B cell (primary cell): Measurements from ENCODE around the gene FAM3D. TPM values are rescaled to one million over a fixed set of nuclear protein-coding genes. Genes with fewer than 3 reads are reported as not detected.

Source experiments
- ATAC-seq: fragments of 200-7000 bp; cut with Tn5 transposase; one replicate; pipeline ENCODE4 v1.10.0; 2021; ENCODE audit warnings: low read depth, mild to moderate bottlenecking, moderate number of reproducible peaks, moderate library complexity
- CTCF ChIA-PET: fragments of 350-600 bp; sonication (Branson Sonifier 250); formaldehyde crosslinking; loops from one replicate; lab custom pipeline; 2021; ENCODE audit warnings: antibody characterized with exemption, inconsistent platforms; lab: Charles Lee
- POLR2A ChIA-PET: fragments of 350-600 bp; sonication (Branson Sonifier 250); formaldehyde crosslinking; loops from one replicate; lab custom pipeline; 2021; ENCODE audit warnings: antibody characterized with exemption; lab: Charles Lee
- DNase-seq: peaks from one replicate; pipeline ENCODE4 v3.0.0; 2013
- H2AFZ ChIP-seq: 2 replicates; pipeline ENCODE4 v1.6.1; 2012; ENCODE audit warnings: mild to moderate bottlenecking, low read depth, low read length; ENCODE audit not compliant: insufficient read depth, poor library complexity, severe bottlenecking
- H3K27ac ChIP-seq, 2 donors: 1 replicate in 1 of 2; 2 replicates in 1 of 2; pipeline ENCODE4 v1.5.1; 2012 to 2013; ENCODE audit warnings: low read length in 2 of 2, mild to moderate bottlenecking in 2 of 2, moderate library complexity in 1 of 2
- H3K27me3 ChIP-seq, 4 experiments: fragments of 200-600 bp in 1 of 4; sonication (generic) in 1 of 4; replicated peaks in 1 of 4; 1 replicate in 2 of 4; 2 replicates in 2 of 4; pipeline versions ENCODE4 v1.6.1 to v1.7.0; 2013 to 2016; ENCODE audit warnings: low read length in 3 of 4, mild to moderate bottlenecking in 2 of 4, mixed read lengths in 1 of 4, moderate library complexity in 1 of 4; ENCODE audit not compliant: insufficient read depth in 4 of 4, control insufficient read depth in 3 of 4; ENCODE audit errors: control extremely low read depth in 1 of 4
- H3K36me3 ChIP-seq, 2 experiments: replicated peaks in 1 of 2; 1 replicate in 1 of 2; 2 replicates in 1 of 2; pipeline versions ENCODE4 v1.6.1 to v1.7.1; 2013; ENCODE audit warnings: low read length in 1 of 2; ENCODE audit not compliant: insufficient read depth in 2 of 2, control insufficient read depth in 1 of 2; ENCODE audit errors: control extremely low read depth in 1 of 2, extremely low read depth in 1 of 2
- H3K4me1 ChIP-seq, 2 donors: fragments of 200-600 bp in 1 of 2; sonication (generic) in 1 of 2; 1 replicate in 1 of 2; 2 replicates in 1 of 2; pipeline versions ENCODE4 v1.5.1 to v1.6.1; 2013 to 2017; ENCODE audit warnings: low read length in 2 of 2; ENCODE audit not compliant: control insufficient read depth in 2 of 2, insufficient read depth in 2 of 2
- H3K4me2 ChIP-seq: replicated peaks from 2 replicates; pipeline ENCODE3; 2012; ENCODE audit warnings: mild to moderate bottlenecking, low read depth, low read length; ENCODE audit not compliant: poor library complexity, severe bottlenecking
- H3K4me3 ChIP-seq, 5 experiments: fragments of 200-600 bp in 1 of 5; sonication (generic) in 1 of 5; 1 replicate in 3 of 5; 2 replicates in 2 of 5; pipeline versions ENCODE4 v1.5.1 to v1.7.0; 2011 to 2016; ENCODE audit warnings: low read length in 4 of 5, mild to moderate bottlenecking in 4 of 5, low read depth in 2 of 5, control low read depth in 1 of 5, moderate library complexity in 1 of 5; ENCODE audit not compliant: insufficient read depth in 1 of 5; ENCODE audit errors: control extremely low read depth in 1 of 5, extremely low read depth in 1 of 5
- H3K79me2 ChIP-seq: fragments of 200-600 bp; sonication (generic); one replicate; pipeline ENCODE4 v1.6.0; 2016; ENCODE audit warnings: low read length; ENCODE audit not compliant: control insufficient read depth, insufficient read depth
- H3K9ac ChIP-seq: fragments of 200-600 bp; sonication (generic); 2 replicates; pipeline ENCODE4 v1.6.1; 2017; ENCODE audit warnings: mild to moderate bottlenecking, low read length, moderate library complexity
- H3K9me3 ChIP-seq, 3 donors: one replicate each; pipeline versions ENCODE4 v1.6.1 to v1.7.1; 2013; ENCODE audit warnings: low read length in 2 of 3; ENCODE audit not compliant: control insufficient read depth in 2 of 3, insufficient read depth in 1 of 3; ENCODE audit errors: control extremely low read depth in 1 of 3
- H4K20me1 ChIP-seq: 2 replicates; pipeline ENCODE4 v1.6.0; 2012; ENCODE audit warnings: mild to moderate bottlenecking, low read length; ENCODE audit not compliant: insufficient read depth, control insufficient read depth, poor library complexity, severe bottlenecking
- H3K27ac Mint-ChIP-seq: one replicate; pipeline ENCODE4 v1.8.0; 2021; ENCODE audit warnings: mixed read lengths
- H3K27me3 Mint-ChIP-seq: one replicate; pipeline ENCODE4 v1.8.0; 2021; ENCODE audit warnings: mixed read lengths
- H3K4me1 Mint-ChIP-seq: one replicate; pipeline ENCODE4 v1.8.0; 2021; ENCODE audit warnings: mixed read lengths
- H3K4me3 Mint-ChIP-seq: one replicate; pipeline ENCODE4 v1.8.0; 2021; ENCODE audit warnings: mixed read lengths
- H3K9me3 Mint-ChIP-seq: one replicate; pipeline ENCODE4 v1.8.0; 2022; ENCODE audit warnings: mixed read lengths; ENCODE audit not compliant: insufficient read depth
- EZH2 ChIP-seq: IDR thresholded peaks from 2 replicates; pipeline ENCODE4 v1.6.1; 2012; ENCODE audit warnings: borderline replicate concordance, low read depth, mild to moderate bottlenecking, moderate library complexity, low read length; ENCODE audit not compliant: insufficient read depth, poor library complexity, severe bottlenecking
- WGBS: methylation state at CpG from one replicate; pipeline ENCODE4 v1.1.5; 2013; ENCODE audit warnings: missing lambda C conversion rate; ENCODE audit not compliant: insufficient coverage; 5-methylcytosine and 5-hydroxymethylcytosine counted together
- intact Hi-C: fragments of 100-400 bp; cut with micrococcal nuclease; formaldehyde crosslinking; loops from one replicate; pipeline ENCODE4 v1.10.0; 2022
- polyA plus RNA-seq: library from polyadenylated mRNA; depleted of rRNA; stranded (reverse); fragments of >200 nt; gene quantifications from 2 replicates; pipeline ENCODE4 v1.2.3, GENCODE V29; 2012
- total RNA-seq, 2 donors: library from RNA; stranded (reverse); fragments of 120-200 nt in 1 of 2; gene quantifications; 1 replicate in 1 of 2; 2 replicates in 1 of 2; pipeline versions ENCODE4 v1.2.3 to v1.2.4, GENCODE V29; 2013 to 2022
- TF ChIP-seq, protein P1 (sequence below): fragments of 200-600 bp; IDR thresholded peaks from one replicate; pipeline ENCODE4 v1.8.0; 2022; ENCODE audit warnings: antibody characterized with exemption, mild to moderate bottlenecking

The FAM3D gene
- total and polyA plus RNA-seq, 2 donors (not counting 1 experiment from before 2014, with no cell fraction given) = not detected

DNA sequence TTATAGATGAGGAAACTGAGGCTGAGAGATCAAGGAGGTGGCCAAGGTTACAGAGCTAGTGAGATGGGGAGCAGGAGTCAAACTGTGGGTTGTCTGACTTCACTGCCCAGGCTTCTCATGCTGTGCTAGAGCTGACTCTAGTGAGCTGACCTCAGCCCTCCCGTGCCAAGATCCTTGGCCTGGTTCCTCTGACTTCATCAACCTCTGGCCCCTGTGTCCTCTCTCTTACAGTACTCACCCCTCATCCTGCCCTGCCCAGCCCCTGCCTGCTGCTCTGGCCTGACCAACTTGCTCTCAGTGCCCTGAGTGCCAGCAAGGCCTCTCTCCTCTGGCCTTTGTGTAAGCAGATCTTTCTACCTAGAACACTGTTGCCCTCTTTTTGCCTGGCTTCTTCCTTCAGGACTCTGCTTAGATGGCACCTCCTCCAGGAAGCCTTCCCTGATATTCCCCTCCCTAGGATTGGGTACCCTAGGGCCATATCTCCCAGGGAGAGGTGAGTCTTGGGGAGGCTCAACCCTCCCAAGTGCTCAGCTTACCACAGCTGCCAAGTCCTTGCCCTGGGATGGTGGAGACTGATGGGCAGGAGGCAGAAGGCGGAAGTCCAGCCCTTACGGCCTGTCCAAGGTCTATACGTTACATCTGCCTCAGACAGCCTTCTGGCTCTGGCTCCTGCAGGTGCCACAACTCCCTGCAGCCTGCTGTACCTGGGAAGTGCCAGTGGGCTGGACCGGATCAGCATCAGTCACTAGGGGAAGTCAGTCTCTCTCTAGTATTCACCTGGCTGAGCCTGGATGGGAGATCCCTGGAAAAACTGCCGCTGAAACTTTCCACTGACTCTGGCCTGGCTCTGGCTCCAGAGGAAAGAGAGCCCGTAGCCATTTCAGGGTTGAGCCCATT, 53.1 kb downstream of the FAM3D start:
- Histone ChIP-seq H3K79me2 (no peaks in the 10 kb centered on the region), H3K36me3 (no peaks in the 10 kb centered on the region), H4K20me1 (no peaks in the 10 kb centered on the region), H2AFZ (no peak overlapping the region), H3K4me1 (no peaks in the 10 kb centered on the region), H3K4me3 (no peak overlapping the region), H3K27ac (no peak overlapping the region), H3K9ac (no peak overlapping the region), H3K27me3 (peaks cover 0 to 3% (median 0%) of the 10 kb centered on the region in 4 experiments), H3K9me3 (peaks cover 0 to 4% (median 0%) of the 10 kb centered on the region in 3 donors), H3K4me2 (no peak overlapping the region)
- Mint-ChIP-seq H3K4me3 (no peak overlapping the region), H3K27ac (no peak overlapping the region), H3K9me3 (no peaks in the 10 kb centered on the region), H3K4me1 (no peaks in the 10 kb centered on the region), H3K27me3 (peaks cover 3% of the 10 kb centered on the region)
- no peak for ATAC-seq
- DNase-seq = no peak
- intact Hi-C loops = no loop called here
- no peak for TF ChIP-seq EZH2
- TF ChIP-seq, protein P1, sequence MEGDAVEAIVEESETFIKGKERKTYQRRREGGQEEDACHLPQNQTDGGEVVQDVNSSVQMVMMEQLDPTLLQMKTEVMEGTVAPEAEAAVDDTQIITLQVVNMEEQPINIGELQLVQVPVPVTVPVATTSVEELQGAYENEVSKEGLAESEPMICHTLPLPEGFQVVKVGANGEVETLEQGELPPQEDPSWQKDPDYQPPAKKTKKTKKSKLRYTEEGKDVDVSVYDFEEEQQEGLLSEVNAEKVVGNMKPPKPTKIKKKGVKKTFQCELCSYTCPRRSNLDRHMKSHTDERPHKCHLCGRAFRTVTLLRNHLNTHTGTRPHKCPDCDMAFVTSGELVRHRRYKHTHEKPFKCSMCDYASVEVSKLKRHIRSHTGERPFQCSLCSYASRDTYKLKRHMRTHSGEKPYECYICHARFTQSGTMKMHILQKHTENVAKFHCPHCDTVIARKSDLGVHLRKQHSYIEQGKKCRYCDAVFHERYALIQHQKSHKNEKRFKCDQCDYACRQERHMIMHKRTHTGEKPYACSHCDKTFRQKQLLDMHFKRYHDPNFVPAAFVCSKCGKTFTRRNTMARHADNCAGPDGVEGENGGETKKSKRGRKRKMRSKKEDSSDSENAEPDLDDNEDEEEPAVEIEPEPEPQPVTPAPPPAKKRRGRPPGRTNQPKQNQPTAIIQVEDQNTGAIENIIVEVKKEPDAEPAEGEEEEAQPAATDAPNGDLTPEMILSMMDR = no peak
- 84% methylated on average over 7 of the region's 7 CpGs for WGBS
- CTCF ChIA-PET = interaction anchor here (0.8 kb wide), 1 partner anchor 17 kb away, joined by 3 read pairs; no protein-coding TSS in a partner anchor
- POLR2A ChIA-PET = no interaction called here

DNA sequence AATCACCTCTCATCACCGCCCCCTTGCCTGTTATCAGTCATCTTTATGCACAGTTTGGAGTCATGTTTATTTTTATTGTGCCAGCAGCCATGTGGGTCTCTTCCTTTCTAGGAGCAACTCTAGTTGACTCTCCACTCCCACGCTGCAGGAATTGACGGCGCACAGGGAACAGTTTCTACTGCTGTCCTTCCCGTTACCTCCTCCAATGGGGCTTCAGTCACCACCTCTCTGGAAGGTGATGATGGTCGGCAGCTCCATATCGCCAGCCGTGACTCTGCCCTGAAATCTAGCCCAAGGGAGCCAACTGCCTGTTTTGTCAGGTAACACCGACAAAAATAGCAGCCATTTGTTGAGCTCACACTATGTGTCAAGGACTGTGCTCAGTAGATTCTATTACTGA, 53.7 kb downstream of the FAM3D start:
- no peak overlapping the region for H2AFZ ChIP-seq
- peaks cover 0 to 4% (median 0%) of the 10 kb centered on the region in 3 donors for H3K9me3 ChIP-seq
- Mint-ChIP-seq H3K27ac (no peak overlapping the region), H3K9me3 (no peaks in the 10 kb centered on the region), H3K4me3 (no peak overlapping the region), H3K27me3 (peaks cover 7% of the 10 kb centered on the region), H3K4me1 (no peaks in the 10 kb centered on the region)
- no peak overlapping the region for H3K4me2 ChIP-seq
- CTCF ChIA-PET = interaction anchor here (0.8 kb wide), 1 partner anchor 18 kb away, joined by 3 read pairs; no protein-coding TSS in a partner anchor
- WGBS = 100% methylated on average over 4 of the region's 9 CpGs
- no peak for ATAC-seq
- DNase-seq = no peak
- TF ChIP-seq, protein P1 = no peak
- no peak for TF ChIP-seq EZH2
- no peaks in the 10 kb centered on the region for H3K36me3 ChIP-seq
- no peaks in the 10 kb centered on the region for H3K4me1 ChIP-seq
- intact Hi-C loops = no loop called here
- H3K4me3 ChIP-seq = no peak overlapping the region
- no peak overlapping the region for H3K27ac ChIP-seq
- POLR2A ChIA-PET = no interaction called here
- H3K27me3 ChIP-seq = peaks cover 0 to 4% (median 0%) of the 10 kb centered on the region in 4 experiments
- no peak overlapping the region for H3K9ac ChIP-seq
- no peaks in the 10 kb centered on the region for H3K79me2 ChIP-seq
- no peaks in the 10 kb centered on the region for H4K20me1 ChIP-seq
